ENCODE data around the gene DOCK8.

The DOCK8 gene

DNA sequence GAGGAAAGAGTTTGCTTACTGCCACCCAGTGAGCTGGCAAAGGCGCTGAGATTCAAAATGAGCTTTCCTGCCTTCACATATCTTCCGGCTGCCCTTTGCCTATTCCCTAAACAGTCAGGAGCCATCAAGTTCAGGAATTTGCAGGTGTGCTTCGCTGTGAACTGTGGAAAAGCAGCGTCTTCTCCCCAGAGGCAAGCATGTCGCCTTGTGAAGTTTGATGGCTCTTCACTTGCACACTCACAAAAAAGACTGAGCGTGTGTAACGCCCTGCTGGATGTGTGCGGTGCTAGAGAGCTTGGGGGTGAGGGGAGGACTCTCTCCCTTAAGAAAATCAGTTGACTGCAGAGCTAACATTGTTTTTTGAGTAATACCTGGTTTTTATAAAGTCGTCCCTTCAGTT, 288.7 kb downstream of the DOCK8 start:
- TF ChIP-seq FOXA1 (IDR thresholded peaks at IDR 0.05) (no peak), SP1 (IDR thresholded peaks at IDR 0.05) (no peak), SUZ12 (IDR thresholded peaks at IDR 0.05) (no peak), HDGF (IDR thresholded peaks at IDR 0.05; ENCODE audit: borderline replicate concordance) (no peak), FOXK2 (IDR thresholded peaks at IDR 0.05) (no peak), CTBP1 (IDR thresholded peaks at IDR 0.05; ENCODE audit: borderline replicate concordance) (no peak), TARDBP (IDR thresholded peaks at IDR 0.05) (no peak), FOXM1 (IDR thresholded peaks at IDR 0.05; ENCODE audit: borderline replicate concordance) (no peak), BHLHE40 (IDR thresholded peaks at IDR 0.05; ENCODE audit: borderline replicate concordance) (no peak), L3MBTL2 (conservative IDR thresholded peaks at IDR 0.05) (no peak), ARNT (IDR thresholded peaks at IDR 0.05) (no peak), NFRKB (IDR thresholded peaks at IDR 0.05) (no peak), LEF1 (IDR thresholded peaks at IDR 0.05; ENCODE audit: borderline replicate concordance) (no peak), ELF4 (IDR thresholded peaks at IDR 0.05) (no peak), ZNF384 (IDR thresholded peaks at IDR 0.05) (no peak)
- TF ChIP-seq, protein P1, sequence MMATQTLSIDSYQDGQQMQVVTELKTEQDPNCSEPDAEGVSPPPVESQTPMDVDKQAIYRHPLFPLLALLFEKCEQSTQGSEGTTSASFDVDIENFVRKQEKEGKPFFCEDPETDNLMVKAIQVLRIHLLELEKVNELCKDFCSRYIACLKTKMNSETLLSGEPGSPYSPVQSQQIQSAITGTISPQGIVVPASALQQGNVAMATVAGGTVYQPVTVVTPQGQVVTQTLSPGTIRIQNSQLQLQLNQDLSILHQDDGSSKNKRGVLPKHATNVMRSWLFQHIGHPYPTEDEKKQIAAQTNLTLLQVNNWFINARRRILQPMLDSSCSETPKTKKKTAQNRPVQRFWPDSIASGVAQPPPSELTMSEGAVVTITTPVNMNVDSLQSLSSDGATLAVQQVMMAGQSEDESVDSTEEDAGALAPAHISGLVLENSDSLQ (IDR thresholded peaks at IDR 0.05): no peak
- POLR2A ChIA-PET: no interaction called here
- CTCF ChIA-PET: no interaction called here
- DNase-seq (ENCODE audit: extremely low spot score): no peak

DNA sequence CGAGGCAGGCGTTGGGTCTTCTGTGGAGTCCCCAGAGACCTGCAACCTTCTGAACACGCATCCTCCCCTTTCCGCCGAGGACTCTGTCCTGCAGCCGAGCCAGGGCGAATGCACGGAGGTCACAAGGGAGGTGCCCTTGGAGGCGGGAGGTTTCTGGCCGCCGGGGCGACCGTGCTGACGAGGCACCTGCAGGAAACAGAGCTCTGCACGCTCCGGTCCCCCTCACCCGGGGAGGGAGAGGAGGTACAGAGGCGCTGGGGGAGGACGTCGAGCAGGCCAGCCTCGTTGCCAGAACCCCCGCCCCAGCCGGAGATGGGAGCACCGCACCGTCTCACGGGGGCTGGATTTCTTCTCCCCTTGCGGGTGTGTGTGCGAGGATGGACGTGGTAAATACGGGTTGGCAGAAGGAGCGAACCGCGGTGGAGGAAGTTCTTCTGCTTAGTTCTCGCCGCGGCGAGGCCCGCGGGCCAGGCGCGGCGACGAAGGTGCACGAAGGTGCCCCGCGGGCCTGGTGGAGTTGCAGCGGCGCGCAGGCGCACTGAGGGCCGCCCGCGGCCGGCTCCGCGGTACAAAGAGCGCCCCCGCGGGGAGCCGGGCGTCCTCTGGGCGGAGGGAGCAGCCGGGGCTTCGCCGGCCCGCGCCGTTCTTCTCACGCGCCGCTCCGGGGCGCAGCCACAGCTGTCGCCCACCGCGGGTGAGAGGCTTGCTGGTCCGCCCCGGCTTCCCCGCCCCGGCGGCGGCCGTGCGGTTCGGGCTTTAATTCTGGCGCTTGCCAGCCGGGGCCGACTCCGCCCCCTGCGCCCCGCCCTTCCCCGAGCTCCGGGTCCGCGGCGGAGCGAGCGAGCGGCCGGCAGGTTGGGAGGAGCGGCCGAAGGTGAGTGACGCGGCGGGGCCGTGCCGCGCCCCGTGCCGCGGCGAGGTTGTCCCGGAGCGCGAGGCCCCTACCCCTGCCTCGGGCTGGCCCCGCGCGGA, 289.5 kb downstream of the DOCK8 start, which contains the start of gene KANK1:
KANK1 (plus strand) TSS at position 815 of the 972 bp plus-strand sequence.
- ChIA-PET POLR2A (interaction anchor here (0.6 kb wide), 1 partner anchor 12 kb away, joined by 3 read pairs; no protein-coding TSS in a partner anchor), CTCF (no interaction called here)
- DNase-seq (ENCODE audit: extremely low spot score): peak; percentile 75
- TF ChIP-seq L3MBTL2 (conservative IDR thresholded peaks at IDR 0.05): peak; percentile 87
- TF ChIP-seq SUZ12 (IDR thresholded peaks at IDR 0.05): no peak

DNA sequence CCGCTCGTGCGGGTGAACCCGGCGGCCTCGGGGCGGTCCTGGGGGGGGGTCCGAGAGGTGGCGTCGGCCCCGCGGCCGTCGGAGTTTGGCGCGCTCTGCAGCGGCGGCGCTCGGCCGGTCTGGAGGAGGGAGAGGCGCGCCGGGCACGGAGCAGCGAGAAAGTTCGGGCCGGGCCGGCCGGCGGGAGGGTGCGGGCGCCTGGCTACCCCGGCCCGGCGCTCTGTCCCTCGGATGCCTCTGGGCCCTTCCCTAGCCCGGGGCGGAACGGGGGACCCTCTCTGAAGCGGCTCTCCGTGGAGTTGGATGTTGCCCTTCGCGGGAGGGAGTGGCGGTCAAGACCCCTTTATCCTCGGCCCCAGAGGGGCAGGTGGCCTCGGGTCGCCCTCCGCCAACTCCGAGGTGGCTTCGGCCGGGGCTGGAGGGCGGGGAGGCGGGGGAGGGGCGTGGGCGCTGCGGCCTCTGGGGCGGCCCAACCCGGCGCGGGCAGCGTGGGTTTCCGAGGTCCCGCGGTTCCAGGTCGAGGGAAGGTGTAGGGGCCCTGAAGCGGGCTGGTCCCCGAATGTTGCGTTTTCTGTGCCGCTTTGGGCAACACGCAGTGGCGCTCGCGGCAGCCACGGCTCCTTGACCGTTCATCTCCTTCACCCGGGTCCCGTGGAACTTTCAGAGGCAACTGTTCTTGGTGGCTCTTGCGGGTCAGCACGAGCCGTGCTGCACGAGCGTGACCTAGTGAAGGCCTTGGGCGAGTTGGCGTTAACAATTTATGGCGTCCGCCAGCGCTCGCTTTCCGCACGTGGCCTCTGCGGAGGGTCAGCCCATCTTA, 290.5 kb downstream of the DOCK8 start:
- POLR2A ChIA-PET: no interaction called here

DNA sequence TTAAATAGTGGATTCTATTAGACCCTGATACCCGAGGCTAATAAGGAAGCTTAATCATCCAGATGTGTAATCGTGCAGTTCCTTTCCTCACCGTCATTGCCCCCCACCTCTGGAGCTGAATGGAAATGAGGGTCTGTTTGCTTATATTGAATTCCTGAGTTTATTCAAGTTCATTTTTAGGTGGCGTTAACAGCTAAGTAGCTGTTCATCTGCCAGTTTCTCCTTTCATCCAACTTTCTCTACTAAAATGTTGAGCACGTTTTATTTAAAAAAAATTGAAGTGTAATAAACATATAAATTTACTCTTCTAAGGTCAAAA, 291.0 kb downstream of the DOCK8 start:
- POLR2A ChIA-PET: no interaction called here
- DNase-seq (ENCODE audit: extremely low spot score): no peak
- CTCF ChIA-PET: no interaction called here
- TF ChIP-seq NFRKB (IDR thresholded peaks at IDR 0.05) (no peak), ELF4 (IDR thresholded peaks at IDR 0.05) (no peak), SP1 (IDR thresholded peaks at IDR 0.05) (no peak), FOXM1 (IDR thresholded peaks at IDR 0.05; ENCODE audit: borderline replicate concordance) (no peak), L3MBTL2 (conservative IDR thresholded peaks at IDR 0.05) (no peak), HDGF (IDR thresholded peaks at IDR 0.05; ENCODE audit: borderline replicate concordance) (no peak), SUZ12 (IDR thresholded peaks at IDR 0.05) (no peak), FOXK2 (IDR thresholded peaks at IDR 0.05) (no peak), FOXA1 (IDR thresholded peaks at IDR 0.05) (no peak), LEF1 (IDR thresholded peaks at IDR 0.05; ENCODE audit: borderline replicate concordance) (no peak), CTBP1 (IDR thresholded peaks at IDR 0.05; ENCODE audit: borderline replicate concordance) (no peak), BHLHE40 (IDR thresholded peaks at IDR 0.05; ENCODE audit: borderline replicate concordance) (no peak), ARNT (IDR thresholded peaks at IDR 0.05) (no peak), ZNF384 (IDR thresholded peaks at IDR 0.05) (no peak)
- TF ChIP-seq, protein P1 (IDR thresholded peaks at IDR 0.05): no peak

More for the DNA sequence above, 290.5 kb downstream of the DOCK8 start:
- peak; percentile 16 for DNase-seq (ENCODE audit: extremely low spot score)
- CTCF ChIA-PET: no interaction called here
- peak; percentile 46; the same call in 1 of the 2 replicates for TF ChIP-seq L3MBTL2 (conservative IDR thresholded peaks at IDR 0.05)
- TF ChIP-seq, protein P1 (IDR thresholded peaks at IDR 0.05): no peak

DNA sequence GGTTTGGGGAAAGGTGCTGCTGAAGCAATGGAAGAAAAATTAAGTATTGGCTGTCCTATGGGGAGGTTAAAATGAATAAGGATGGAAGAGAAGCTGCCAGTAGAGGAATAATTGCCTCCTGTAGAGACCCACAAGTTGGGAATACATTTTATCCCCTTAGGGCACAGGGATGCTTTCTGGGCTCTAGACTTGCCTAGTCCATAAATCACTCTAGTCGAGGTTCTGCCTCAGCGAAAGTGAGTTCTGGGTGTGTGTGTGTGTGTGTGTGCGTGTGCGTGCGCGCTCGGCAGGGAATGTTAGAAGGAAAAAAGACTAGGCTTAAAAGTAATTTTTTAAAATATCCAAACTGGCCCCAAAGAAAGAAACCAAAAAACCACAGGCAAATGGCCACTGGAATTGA, 291.6 kb downstream of the DOCK8 start:
- no peak for DNase-seq (ENCODE audit: extremely low spot score)
- POLR2A ChIA-PET: no interaction called here
- CTCF ChIA-PET: interaction anchor here (0.6 kb wide), 1 partner anchor 22 kb away, joined by 4 read pairs; no protein-coding TSS in a partner anchor
- TF ChIP-seq CTBP1 (IDR thresholded peaks at IDR 0.05; ENCODE audit: borderline replicate concordance): no peak
- TF ChIP-seq, protein P1 (IDR thresholded peaks at IDR 0.05): peak; percentile 42; the same call in 1 of the 2 replicates
